Motor neuron (in vitro differentiated cells): ENCODE data around the gene SLC49A4. TPM values are rescaled to one million over a fixed set of nuclear protein-coding genes. Genes with fewer than 3 reads are reported as not detected.
A peak's percentile ranks its signal among the peaks of the same experiment; 100 is the strongest.

Experiments used
- ATAC-seq, 8 experiments: fragments of 200-7000 bp; cut with Tn5 transposase; replicated peaks in 6 of 8; 2 replicates each; pipeline ENCODE4 v1.8.0; 2021; ENCODE audit warnings: mild to moderate bottlenecking in 8 of 8, moderate library complexity in 8 of 8
- H3K27ac ChIP-seq, 2 donors: fragments of 250-450 bp; sonication (Bioruptor Pico); 2 replicates each; pipeline ENCODE4 v1.9.0; 2021; ENCODE audit warnings: antibody characterized with exemption in 2 of 2, mild to moderate bottlenecking in 2 of 2, moderate library complexity in 1 of 2
- H3K4me1 ChIP-seq, 2 donors: fragments of 250-450 bp; sonication (Bioruptor Pico); replicated peaks in 1 of 2; 2 replicates each; pipeline ENCODE4 v1.6.1; 2021; ENCODE audit warnings: antibody characterized with exemption in 2 of 2, mild to moderate bottlenecking in 2 of 2, moderate library complexity in 1 of 2
- H3K4me3 ChIP-seq, 5 donors: fragments of 250-450 bp; sonication (Bioruptor Pico); 2 replicates each; pipeline ENCODE4 v1.9.0; 2021; ENCODE audit warnings: antibody characterized with exemption in 5 of 5, mild to moderate bottlenecking in 5 of 5, moderate library complexity in 4 of 5
- WGBS, 10 experiments: fragments of 450-650 bp; shearing (Covaris generic); methylation state at CpG; one replicate each; pipeline ENCODE4 v1.0.0; 2022; 5-methylcytosine and 5-hydroxymethylcytosine counted together
- in situ Hi-C, 9 experiments: fragments of 400-800 bp; cut with MboI; loops; one replicate each; pipeline ENCODE4 v1.15.0; 2021; ENCODE audit warnings: low sequenced_read_pairs in 9 of 9, low pct_unique_long_range_greater_than_20kb in 2 of 9; ENCODE audit not compliant: unreplicated experiment in 9 of 9
- total RNA-seq, 8 experiments: library from RNA; unstranded; fragments of 300-600 nt; gene quantifications; 2 replicates each; pipeline versions ENCODE4 v1.2.3 to v1.2.4, GENCODE V29; 2022

SLC49A4 gene
- total RNA-seq, 8 experiments from 2014 or later: 5.9 to 20.0 (median 10.3) TPM

- in situ Hi-C loops: no loop called here
- Histone ChIP-seq H3K4me3 (no peak overlapping the region), H3K4me1 (no peaks in the 10 kb centered on the region), H3K27ac (no peak overlapping the region)
- 83 to 100% (median 93%) methylated on average over 2 to 4 of the region's 4 CpGs for WGBS, 10 experiments
- ATAC-seq: no peak
Measured at GRCh38 chr3:122880173-122880572, 85.3 kb downstream of the SLC49A4 start.

- 20 to 100% (median 78%) methylated on average over 1 to 4 of the region's 4 CpGs for WGBS, 10 experiments
- ATAC-seq: no peak
- no peak overlapping the region for H3K27ac ChIP-seq
- in situ Hi-C loops: no loop called here
- H3K4me1 ChIP-seq: no peaks in the 10 kb centered on the region
- H3K4me3 ChIP-seq: no peak overlapping the region
Measured at GRCh38 chr3:122880624-122881023, 85.8 kb downstream of the SLC49A4 start.

DNA sequence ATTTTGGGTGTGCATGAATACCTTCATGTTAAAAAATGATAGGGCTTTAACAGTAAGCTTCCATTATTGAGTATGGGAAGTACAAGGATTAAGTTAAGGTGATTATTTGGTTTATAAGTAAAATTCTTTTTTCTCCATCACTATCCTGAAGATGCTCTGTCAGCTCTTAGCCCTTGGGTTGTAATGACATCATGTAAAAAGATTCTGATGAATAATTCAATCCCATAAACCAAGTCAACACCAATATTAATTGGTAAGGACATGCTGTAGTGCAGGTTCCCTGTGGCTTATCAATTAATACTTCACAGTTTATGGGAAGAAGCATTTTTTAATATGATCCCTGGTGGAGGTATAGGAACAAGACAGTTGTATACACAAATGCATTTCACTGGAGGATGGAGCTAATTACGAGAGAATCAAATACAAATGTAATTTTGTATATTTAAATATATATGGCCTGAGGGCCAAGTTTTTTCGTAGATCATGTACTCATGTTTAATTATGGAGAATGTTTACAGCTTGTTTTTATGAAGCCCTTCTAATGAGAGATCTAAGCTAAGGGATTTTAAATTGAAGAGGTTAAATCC lies 87.6 kb downstream of the SLC49A4 start:
- H3K4me1 ChIP-seq: no peaks in the 10 kb centered on the region
- ATAC-seq: peak in 2 of 8 experiments; percentile 62 to 68
- in situ Hi-C loops: no loop called here
- no peak overlapping the region for H3K27ac ChIP-seq
- H3K4me3 ChIP-seq: no peak overlapping the region
- 0 to 100% (median 88%) methylated on average over 1 to 2 of the region's 2 CpGs for WGBS, 10 experiments

DNA sequence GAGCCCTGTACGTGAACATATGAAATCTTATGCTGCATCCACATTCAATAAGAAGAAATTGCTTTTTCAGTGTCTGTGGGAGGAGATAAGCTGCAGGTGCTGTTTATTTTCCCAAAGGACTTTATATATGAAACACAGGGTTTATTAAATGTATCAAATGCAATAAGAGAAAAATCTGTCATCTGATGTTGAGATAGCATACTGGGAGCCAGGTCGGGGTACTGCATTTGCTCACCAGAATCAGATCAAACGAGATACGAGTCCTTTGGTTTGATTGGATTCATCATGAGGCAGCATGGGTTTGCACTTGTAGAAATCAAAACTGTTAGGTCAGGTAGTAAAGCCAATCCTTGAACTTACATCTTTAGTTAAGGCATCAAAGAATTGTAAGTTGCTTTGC lies 91.4 kb downstream of the SLC49A4 start:
- 66 to 100% (median 96%) methylated on average over 1 to 4 of the region's 4 CpGs; no CpG with 5 or more reads in 1 of the 10 experiments for WGBS, 10 experiments
- no peak for ATAC-seq
- in situ Hi-C loops: no loop called here
- H3K27ac ChIP-seq: no peak overlapping the region
- no peak overlapping the region for H3K4me3 ChIP-seq
- H3K4me1 ChIP-seq: peaks cover 0 to 8% of the 10 kb centered on the region in 2 donors

GRCh38 chr3:122886946-122887345 lies 92.1 kb downstream of the SLC49A4 start:
- peaks cover 0 to 8% of the 10 kb centered on the region in 2 donors for H3K4me1 ChIP-seq
- H3K4me3 ChIP-seq: no peak overlapping the region
- WGBS, 10 experiments: 80 to 100% (median 92%) methylated on average over 1 to 4 of the region's 4 CpGs; no CpG with 5 or more reads in 1 of the 10 experiments
- no peak overlapping the region for H3K27ac ChIP-seq
- no peak for ATAC-seq
- in situ Hi-C loops: no loop called here

GRCh38 chr3:122890077-122890719 lies 95.3 kb downstream of the SLC49A4 start:
- in situ Hi-C loops: no loop called here
- WGBS, 10 experiments: 31 to 100% (median 67%) methylated on average over 1 to 4 of the region's 6 CpGs; no CpG with 5 or more reads in 1 of the 10 experiments
- Histone ChIP-seq H3K4me3 (no peak overlapping the region), H3K4me1 (peaks cover 0 to 17% of the 10 kb centered on the region in 2 donors), H3K27ac (no peak overlapping the region)
- peak in 7 of 8 experiments; percentile 26 to 92 (median 55) for ATAC-seq

GRCh38 chr3:122890720-122891220 lies 95.9 kb downstream of the SLC49A4 start:
- no peak overlapping the region for H3K4me3 ChIP-seq
- in situ Hi-C loops: no loop called here
- peaks cover 0 to 17% of the 10 kb centered on the region in 2 donors for H3K4me1 ChIP-seq
- 71 to 100% (median 92%) methylated on average over 1 to 4 of the region's 4 CpGs; no CpG with 5 or more reads in 2 of the 10 experiments for WGBS, 10 experiments
- no peak overlapping the region for H3K27ac ChIP-seq
- no peak for ATAC-seq

- no peak overlapping the region for H3K4me3 ChIP-seq
- WGBS, 10 experiments: 43 to 99% (median 82%) methylated on average over 2 to 18 of the region's 21 CpGs
- no peak overlapping the region for H3K27ac ChIP-seq
- in situ Hi-C loops: no loop called here
- H3K4me1 ChIP-seq: peaks cover 0 to 17% of the 10 kb centered on the region in 2 donors
- ATAC-seq: no peak
Measured at GRCh38 chr3:122892118-122892960, 97.5 kb downstream of the SLC49A4 start.

DNA sequence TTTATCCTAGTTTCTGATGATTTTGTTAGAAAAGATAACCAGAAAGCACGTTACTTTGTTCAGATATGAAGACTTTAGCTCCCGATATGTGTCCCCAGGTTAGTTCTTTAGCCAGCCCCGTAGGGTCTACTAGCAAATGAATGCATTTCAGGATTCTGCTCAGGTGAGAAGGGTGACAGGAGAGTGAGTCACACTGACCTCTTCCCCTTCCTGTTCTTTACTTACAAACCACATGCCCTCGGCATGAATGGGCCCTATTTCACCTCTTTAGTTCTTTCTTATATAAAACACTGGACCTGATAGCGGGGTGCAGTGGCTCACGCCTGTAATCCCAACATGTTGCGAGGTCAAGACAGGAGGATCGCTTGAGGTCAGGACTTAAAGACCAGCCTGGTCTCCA lies 98.4 kb downstream of the SLC49A4 start:
- ATAC-seq: no peak
- in situ Hi-C loops: no loop called here
- Histone ChIP-seq H3K27ac (no peak overlapping the region), H3K4me1 (peaks cover 0 to 17% of the 10 kb centered on the region in 2 donors), H3K4me3 (no peak overlapping the region)
- 84 to 100% (median 94%) methylated on average over 3 to 7 of the region's 8 CpGs; no CpG with 5 or more reads in 3 of the 10 experiments for WGBS, 10 experiments

DNA sequence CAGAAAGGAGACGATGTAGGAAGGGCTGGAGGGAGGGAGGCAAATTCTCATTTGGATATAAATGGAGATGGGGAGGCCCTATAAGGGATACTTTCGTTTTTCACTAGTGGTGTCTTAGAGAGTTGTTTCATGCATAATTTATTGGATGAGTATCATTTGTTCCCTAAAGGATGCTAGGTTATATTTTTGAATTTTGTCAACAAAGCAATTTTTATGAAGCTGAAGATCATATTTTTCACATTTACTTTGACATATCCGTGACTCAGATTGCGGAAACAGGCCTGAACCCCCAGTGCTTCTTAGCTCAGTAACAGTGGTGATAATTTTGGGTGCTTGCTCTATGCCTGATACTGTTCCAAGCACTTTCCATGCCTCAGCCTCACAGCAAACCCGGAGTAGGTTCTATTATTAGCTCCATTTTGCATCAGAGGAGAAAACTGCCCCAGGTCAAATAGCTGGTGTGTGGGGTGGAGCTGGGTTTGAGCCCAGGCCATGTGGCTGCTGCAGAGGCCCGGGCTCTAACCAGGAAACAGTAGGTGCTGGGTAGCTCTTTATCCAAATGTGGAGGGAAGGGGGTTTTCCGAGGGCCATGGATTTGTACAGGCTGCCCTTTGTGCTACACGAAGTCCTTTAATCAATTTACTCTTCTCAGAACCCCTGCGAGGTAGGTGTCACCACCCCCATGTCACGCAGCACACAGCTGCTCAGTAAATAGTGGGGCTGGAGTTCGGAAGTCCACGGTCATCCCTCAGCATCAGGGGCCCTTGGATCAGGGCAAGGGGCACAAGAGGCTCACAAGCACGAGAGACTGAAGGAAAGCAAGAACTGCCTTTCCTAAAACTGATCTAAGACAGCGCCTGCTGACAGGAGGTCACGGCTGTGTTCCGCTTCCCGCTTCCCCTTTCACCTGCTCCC lies 99.1 kb downstream of the SLC49A4 start:
- peak in 6 of 8 experiments; percentile 21 to 96 (median 60) for ATAC-seq

GRCh38 chr3:122898298-122898697 lies 103.4 kb downstream of the SLC49A4 start:
- in situ Hi-C loops: no loop called here
- no peak overlapping the region for H3K4me3 ChIP-seq
- no peak overlapping the region for H3K27ac ChIP-seq
- peaks cover 0 to 9% of the 10 kb centered on the region in 2 donors for H3K4me1 ChIP-seq
- 16 to 100% (median 81%) methylated on average over 2 to 4 of the region's 4 CpGs for WGBS, 10 experiments
- ATAC-seq: no peak

More for the DNA sequence above, 99.1 kb downstream of the SLC49A4 start:
- WGBS, 10 experiments: 46 to 83% (median 64%) methylated on average over 1 to 8 of the region's 17 CpGs; no CpG with 5 or more reads in 1 of the 10 experiments
- H3K4me3 ChIP-seq: no peak overlapping the region
- no peak overlapping the region for H3K27ac ChIP-seq
- in situ Hi-C loops: no loop called here
- H3K4me1 ChIP-seq: peaks cover 0 to 17% of the 10 kb centered on the region in 2 donors

- Histone ChIP-seq H3K4me1 (no peaks in the 10 kb centered on the region), H3K4me3 (no peak overlapping the region), H3K27ac (no peak overlapping the region)
- 43 to 100% (median 96%) methylated on average over 1 to 2 of the region's 2 CpGs; no CpG with 5 or more reads in 4 of the 10 experiments for WGBS, 10 experiments
- peak in 4 of 8 experiments; percentile 24 to 66 (median 39) for ATAC-seq
- in situ Hi-C loops: no loop called here
Measured at GRCh38 chr3:122902326-122902725, 107.5 kb downstream of the SLC49A4 start.
